HG02763 (cell line): ENCODE results near the gene SCUBE1.

Experiments used
- ATAC-seq: cut with Tn5 transposase; IDR thresholded peaks from one replicate; pipeline ENCODE4 v1.9.1; 2021; ENCODE audit warnings: mild to moderate bottlenecking, moderate library complexity; ENCODE audit not compliant: unreplicated experiment

Gene SCUBE1

DNA sequence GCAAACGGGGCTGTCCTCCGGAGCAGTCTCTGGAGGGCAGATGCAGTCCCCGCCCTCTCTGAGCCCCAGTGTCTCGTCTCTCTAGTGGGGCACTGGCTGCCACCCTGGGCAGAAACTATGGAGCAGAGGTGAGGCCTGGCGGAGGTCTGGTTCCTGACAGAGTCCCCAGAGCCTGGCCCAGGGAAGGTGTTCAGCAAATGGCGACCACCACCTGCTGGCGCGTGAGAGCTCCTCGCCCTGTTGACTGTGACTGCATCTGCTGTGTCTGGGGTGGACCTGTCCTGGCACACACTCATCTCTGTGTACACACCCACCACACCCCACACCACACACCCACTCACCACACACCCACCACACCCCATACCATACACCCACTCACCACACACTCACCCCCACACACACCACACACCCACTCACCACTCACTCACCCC is 137.9 kb downstream of the SCUBE1 start:
- no peak for ATAC-seq

DNA sequence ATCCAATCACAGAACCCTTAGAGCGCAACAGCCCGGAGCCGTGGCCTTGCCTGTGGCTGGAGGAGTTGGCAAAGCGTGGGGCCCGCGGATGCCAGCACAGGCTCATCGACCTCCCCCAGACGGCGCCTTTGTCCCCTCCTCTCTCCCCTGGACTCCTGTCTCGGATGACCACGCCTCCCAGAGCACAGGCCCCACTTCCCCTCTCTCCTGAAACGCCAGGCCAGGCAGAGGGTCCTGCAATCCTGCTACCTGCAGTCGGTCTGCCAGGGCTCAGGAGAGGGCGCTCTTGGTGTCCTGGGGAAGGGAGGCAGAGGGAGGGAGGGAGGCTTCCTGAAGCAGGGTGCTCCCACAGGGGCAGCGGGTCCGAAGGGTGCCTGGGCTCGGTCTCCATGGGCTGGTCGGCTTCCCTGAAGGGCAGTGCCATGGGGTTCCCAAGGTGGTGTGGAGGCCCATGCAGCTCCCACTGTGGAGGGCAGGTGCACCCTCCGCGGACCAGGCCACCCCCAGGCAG is 139.6 kb downstream of the SCUBE1 start:
- ATAC-seq, result no peak

GRCh38 chr22:43202756-43203410 is 140.3 kb downstream of the SCUBE1 start:
- no peak for ATAC-seq

DNA sequence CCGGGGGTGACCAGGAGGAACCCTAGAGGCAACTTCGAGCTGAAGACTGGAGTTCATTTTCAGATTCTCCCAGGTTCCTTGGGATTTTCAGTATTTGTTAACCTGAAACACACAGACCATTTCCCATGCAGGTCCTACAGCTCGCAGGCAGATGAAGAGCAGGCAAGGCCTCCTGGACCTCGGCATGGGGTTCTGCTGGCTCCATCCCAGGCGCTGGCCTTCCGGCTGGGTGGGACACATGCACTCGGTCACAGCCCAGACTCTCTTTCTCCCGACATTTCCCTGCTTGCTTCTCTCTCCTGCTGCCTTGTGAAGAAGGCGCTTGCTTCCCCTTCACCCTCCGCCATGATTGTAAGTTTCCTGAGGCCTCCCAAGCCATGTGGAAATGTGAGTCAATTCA is 140.8 kb downstream of the SCUBE1 start:
- no peak for ATAC-seq

DNA sequence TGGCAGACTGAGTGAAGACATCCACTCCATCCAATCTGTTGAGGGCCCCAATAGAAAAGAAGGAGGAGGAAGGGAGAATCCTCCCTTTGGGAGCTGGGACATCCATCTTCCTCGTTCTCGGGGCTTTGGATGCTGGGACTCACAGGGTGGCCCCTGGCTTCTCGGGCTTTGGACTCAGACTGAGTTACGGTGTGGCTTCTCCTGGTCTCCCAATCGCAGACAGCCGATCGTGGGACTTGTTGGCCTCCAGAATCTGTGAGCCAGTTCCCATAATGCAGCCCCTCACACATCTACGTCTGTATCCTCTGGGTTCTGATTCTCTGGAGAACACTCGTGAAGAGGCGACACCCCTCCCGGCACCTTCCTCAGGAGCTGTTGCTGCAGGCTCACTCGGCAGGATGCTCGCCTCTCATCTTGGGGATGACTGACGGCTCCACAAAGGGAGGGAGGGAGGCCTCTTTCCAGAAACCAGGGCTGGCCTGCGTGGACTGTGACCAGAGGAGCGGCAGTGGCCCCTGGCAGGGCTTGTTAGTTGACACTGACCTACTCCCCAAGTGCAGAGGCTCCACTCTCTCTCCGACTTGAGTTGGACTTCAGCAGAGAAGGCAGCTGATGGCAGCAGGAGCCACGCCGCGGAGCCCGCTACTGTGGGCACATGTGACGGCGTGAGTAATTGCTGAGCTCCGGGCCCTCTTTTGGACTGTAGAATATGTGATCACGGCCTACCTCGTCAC is 141.5 kb downstream of the SCUBE1 start:
- no peak for ATAC-seq

DNA sequence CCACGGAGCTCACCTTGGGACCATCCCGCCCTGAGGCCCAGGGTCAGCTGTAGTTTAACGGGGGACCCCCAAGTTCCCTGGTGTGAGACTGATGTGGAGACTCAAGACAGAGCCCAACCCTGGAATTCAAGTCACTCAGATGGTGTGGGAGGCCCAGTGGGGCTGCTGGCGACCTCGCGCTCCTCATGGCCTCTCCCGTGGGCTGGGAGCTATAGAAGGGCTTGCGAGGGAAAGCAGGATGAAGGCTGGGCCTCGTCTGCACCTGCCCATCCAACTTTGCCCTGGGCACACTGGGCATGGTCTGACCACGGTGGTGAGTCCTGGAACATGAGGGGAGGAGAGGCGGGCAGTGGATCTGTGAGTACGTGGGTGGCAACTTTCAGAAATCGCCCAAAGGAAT is 142.6 kb downstream of the SCUBE1 start:
- no peak for ATAC-seq

GRCh38 chr22:43200031-43200430 is 143.1 kb downstream of the SCUBE1 start:
- ATAC-seq, result no peak

DNA sequence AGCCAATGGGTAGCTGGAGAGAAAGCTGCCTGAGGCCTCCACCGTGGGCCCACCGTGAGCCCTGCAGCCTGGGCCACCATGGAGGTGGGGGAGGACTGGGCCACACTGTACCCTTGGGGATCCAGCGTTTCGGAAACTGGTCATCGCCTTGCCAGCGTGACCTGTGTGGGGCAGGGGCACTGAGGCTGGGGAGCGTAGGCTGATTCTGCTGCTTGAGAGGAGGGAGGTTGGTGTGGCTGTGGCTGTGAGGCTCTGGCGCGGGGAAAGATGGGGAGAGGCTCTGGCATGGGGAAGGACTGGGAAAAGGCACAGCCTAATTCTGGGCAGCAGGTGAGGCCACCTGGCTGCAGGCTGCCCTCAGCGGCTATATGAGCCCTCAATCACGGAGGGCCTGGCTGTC is 143.6 kb downstream of the SCUBE1 start:
- no peak for ATAC-seq

DNA sequence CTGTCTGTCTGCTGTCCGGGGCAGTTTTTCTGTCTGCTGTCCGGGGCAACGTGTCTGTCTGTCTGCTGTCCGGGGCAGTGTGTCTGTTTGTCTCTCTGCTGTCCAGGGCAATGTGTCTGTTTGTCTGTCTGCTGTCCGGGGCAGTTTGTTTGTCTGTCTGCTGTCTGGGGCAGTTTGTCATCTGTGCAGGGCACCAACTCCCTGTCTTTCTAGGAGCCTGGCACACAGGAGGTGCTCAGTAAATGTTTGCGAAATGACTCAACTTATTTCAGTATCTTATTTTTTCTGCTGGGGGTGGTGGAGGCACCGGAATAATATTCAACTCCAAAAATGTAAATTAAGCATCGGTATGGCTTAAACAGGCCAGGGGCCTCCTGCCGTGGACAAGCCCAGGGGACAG is 144.2 kb downstream of the SCUBE1 start:
- ATAC-seq, result no peak

GRCh38 chr22:43198126-43198525 is 145.0 kb downstream of the SCUBE1 start:
- ATAC-seq, result no peak

- no peak for ATAC-seq
Observed at GRCh38 chr22:43197271-43197941, 145.8 kb downstream of the SCUBE1 start.

GRCh38 chr22:43191831-43192230 is 151.3 kb downstream of the SCUBE1 start:
- no peak for ATAC-seq

GRCh38 chr22:43188829-43189545 is 154.2 kb downstream of the SCUBE1 start:
- ATAC-seq, result no peak

- ATAC-seq, result peak; percentile 78
Observed at GRCh38 chr22:43187171-43188099, 155.7 kb downstream of the SCUBE1 start.

- ATAC-seq, result peak; percentile 55
Observed at GRCh38 chr22:43186272-43187170, 156.7 kb downstream of the SCUBE1 start, which contains the start of gene TTLL12. TTLL12 (minus strand) TSS chr22:43187134; CDS start chr22:43187069, 65 bp downstream.

GRCh38 chr22:43185860-43186261 is 157.3 kb downstream of the SCUBE1 start:
- no peak for ATAC-seq

DNA sequence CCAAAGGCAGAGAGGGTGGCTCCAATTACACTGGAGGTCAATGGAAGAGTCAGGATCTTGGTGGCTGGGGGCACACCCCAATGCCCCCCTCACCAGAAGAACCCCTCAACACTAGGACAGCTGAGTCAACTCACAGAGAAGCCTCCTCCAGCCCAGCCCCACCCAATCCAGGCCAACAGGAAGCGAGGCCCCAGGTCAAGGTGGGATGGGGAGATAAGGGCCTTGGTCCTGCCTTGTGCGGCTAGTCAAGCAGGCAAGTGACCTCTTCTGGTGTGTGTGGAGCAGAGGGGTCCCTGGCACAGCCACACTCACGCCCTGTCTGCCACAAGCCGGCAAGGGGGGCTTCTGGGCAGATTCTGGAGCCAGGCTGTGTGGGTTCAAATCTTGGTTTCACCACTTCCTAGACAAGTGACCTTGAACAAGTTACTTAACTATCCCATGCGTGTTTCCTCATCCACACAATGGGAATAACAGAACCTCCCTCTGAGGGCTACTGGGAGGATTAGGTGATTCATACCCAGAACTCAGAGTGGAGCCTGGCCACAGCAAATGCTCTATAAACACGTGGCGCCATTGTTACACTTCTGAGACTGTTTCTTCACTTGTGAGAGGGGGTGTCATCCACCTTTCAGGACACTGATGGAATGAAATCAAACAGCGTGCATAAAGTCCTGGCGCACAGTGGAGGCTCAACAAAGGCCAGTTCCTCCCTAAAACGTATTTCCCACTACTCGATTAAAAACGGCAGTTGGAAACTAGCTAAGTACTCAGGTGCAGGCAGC is 159.5 kb downstream of the SCUBE1 start:
- no peak for ATAC-seq

- ATAC-seq, result no peak
Observed at GRCh38 chr22:43182726-43183125, 160.4 kb downstream of the SCUBE1 start.
